Stimulated activated CD8-positive, alpha-beta memory T cell treated with anti-CD3 and anti-CD28 coated beads, Interleukin-4, amount 100 ng/mL, for 1 hour (primary cell): ENCODE measurements around the gene NR2F1-AS1.
"Not testable (repeated sequence)": the region's sequence is repeated elsewhere in the genome, so short reads cannot be mapped to it uniquely, and the experiment has no call there.

Experiments
- DNase-seq, 2 donors: peaks; one replicate each; pipeline ENCODE4 v3.0.0-alpha.2; 2020; ENCODE audit warnings: low read depth in 2 of 2, low spot score in 1 of 2

Gene NR2F1-AS1

GRCh38 chr5:93532370-93532769 is 48.6 kb downstream of the NR2F1-AS1 start:
- DNase-seq, result no peak

DNA sequence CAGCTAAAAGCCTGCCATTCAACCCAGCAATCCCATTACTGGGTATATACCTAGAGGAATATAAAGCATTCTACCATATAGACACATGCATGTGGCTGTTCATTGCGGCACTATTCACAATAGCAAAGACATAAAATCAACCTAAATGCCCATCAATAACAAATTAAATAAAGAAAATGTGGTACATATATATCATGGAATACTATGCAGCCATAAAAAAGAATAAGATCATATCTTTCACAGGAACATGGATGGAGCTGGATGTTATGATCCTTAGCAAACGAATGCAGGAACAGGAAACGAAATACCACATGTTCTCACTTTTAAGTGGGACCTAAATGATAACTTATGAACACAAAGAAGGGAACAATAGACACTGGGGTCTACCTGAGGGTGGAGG is 59.2 kb downstream of the NR2F1-AS1 start:
- DNase-seq, result not testable (repeated sequence)

GRCh38 chr5:93519740-93520139 is 61.3 kb downstream of the NR2F1-AS1 start:
- no peak for DNase-seq

GRCh38 chr5:93517828-93518227 is 63.2 kb downstream of the NR2F1-AS1 start:
- DNase-seq, result no peak

- no peak for DNase-seq
Observed at GRCh38 chr5:93513298-93513697, 67.7 kb downstream of the NR2F1-AS1 start.

DNA sequence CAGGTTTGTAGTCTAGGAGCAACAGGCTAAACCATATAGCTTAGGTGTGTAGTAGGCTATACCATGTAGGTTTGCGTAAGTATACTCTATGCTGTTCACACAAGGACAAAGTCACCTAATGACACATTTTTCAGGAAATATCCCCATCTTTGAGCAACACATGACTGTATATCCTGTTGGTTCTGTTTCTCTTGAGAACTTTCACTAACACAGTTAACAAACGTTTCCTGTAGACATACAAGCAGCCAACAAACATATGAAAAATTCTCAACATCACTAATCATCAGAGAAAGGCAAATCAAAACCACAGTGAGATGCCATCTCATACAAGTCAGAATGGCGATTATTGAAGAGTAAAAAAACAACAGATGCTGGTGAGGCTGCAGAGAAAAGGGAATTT is 68.2 kb downstream of the NR2F1-AS1 start:
- no peak for DNase-seq

- no peak for DNase-seq
Observed at GRCh38 chr5:93511445-93511844, 69.6 kb downstream of the NR2F1-AS1 start.

DNA sequence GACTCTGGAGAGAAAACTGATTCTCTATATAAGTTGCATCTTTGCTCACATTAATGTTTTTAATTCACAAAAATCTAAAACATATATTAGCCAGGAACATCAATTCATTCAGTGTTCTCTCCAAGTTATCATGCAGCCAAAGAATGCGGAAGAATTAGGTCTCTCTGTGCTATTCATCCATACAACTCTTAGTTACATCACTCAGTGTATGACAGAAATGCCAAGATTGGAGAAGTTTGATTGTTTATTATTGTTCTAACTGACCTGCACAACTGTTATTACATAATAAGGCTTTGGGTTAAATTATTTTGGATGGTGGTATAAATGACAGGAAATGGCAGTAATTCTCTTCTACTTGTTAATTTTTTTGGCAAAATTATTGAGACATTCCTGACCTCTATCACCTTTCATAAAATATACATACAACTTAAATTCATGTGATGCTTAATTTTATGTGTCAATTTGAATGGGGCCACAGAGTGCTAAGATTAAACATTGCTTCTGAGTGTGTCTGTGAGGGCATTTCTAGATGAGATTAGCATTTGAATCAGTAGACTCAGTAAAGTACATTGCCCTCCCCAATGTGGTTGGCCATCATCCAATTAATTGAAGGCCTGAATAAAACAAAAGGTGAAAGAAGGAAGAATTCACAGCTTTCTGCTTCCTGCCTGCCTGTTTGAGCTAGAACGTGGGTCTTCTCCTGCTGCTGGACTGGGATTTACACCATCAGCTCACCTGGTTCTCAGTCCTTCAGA is 70.2 kb downstream of the NR2F1-AS1 start:
- DNase-seq, result no peak

- not testable (repeated sequence) for DNase-seq
Observed at GRCh38 chr5:93505553-93505952, 75.5 kb downstream of the NR2F1-AS1 start.

DNA sequence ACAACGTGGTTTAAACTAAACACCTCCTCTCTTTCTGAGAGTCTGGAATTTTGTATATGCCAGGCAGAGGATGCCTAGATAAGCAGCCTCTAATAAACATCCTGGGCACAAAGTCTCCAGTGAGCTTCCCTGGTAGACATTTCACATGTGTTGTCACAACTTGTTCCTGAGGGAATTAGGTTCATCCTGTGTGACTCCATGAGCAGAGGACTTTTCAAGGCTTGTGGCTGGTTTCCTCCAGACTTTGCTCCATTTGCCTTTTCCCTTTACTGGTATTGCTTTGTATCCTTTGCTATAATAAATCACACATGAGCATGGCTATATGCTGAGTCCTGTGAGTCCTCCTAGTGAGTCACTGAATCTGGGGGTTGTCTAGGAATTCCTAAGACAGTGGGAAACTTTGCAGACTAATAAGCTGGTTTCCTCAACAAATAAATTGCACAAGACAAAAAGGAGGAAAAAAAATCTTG is 77.4 kb downstream of the NR2F1-AS1 start:
- no peak for DNase-seq

- DNase-seq, result no peak
Observed at GRCh38 chr5:93497096-93497495, 83.9 kb downstream of the NR2F1-AS1 start.

DNA sequence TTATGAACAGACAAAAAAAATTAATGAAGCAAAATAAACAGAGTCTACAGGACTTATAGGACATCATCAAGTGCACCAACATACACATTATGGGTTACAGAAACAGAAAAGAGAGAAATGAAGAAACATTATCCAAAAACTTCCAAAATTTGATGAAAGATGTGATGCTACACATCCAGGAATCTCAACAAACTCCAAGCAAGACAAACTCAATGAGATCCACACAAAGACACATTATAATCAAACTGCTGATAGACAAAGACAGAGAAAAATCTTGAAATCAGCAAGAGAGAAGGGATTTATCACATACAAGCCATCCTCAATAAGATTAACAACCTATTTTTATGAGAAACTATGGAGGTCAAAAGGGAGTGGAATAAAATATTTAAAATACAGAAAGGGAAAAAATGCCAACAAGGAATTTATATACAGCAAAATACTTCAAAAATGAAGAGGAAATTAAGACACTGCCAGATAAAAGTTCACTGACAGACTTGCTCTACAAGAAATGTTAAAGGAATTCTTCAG is 101.0 kb downstream of the NR2F1-AS1 start:
- no peak for DNase-seq

DNA sequence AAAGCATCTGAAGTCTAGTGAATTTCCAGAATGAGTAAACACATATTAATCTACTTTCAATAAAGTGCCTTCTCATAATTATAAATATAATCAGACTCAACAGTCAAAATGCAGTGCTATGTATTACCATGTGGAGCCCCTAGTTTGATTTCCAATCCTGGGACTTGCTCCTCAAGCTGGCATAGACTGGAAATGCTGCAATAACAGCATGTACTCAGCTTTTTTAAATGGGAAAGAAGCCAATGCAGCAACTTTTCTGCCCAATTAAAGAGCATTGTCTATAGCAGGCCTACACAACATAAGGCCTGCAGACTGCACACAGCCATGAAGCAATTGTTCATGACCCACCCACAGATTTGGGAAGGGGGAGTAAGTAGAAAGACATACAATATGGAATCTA is 103.2 kb downstream of the NR2F1-AS1 start:
- DNase-seq, result no peak

- no peak for DNase-seq
Observed at GRCh38 chr5:93476251-93476742, 104.7 kb downstream of the NR2F1-AS1 start.

DNA sequence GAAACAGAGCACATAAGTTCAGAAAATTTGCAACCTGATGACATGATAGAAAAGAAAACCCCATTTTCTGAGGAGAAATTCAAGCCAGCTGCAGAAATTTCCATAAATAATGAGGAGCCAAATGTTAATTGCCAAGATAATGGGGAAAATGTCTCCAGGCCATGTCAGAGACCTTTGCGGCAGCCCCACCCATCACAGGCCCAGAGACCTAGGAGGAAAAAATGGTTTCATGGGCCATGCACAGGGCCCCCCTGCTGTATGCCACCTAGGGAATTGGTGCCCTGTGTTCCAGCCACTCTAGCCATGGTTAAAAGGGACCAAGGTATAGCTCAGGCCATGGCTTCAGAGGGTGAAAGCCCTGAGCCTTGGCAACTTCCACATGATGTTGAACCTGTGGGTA is 118.1 kb downstream of the NR2F1-AS1 start:
- no peak for DNase-seq

DNA sequence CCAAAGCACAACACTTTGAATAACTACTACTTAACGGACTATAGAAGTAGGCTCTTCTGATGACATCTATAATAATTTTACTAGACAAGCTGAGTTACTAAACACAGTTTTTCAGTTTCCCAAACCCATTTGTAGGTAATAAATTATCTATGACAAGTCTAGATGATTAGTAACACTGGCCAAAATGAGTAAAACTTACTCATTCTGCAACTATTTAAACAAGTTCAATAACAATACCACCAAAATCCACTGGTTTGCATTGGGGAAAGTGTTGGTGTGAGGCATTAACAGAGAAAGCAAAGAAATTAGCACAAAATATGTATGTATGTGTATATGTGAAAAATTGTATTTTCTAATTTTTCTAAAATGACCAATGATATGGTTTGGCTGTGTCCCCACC is 119.3 kb downstream of the NR2F1-AS1 start:
- no peak for DNase-seq

DNA sequence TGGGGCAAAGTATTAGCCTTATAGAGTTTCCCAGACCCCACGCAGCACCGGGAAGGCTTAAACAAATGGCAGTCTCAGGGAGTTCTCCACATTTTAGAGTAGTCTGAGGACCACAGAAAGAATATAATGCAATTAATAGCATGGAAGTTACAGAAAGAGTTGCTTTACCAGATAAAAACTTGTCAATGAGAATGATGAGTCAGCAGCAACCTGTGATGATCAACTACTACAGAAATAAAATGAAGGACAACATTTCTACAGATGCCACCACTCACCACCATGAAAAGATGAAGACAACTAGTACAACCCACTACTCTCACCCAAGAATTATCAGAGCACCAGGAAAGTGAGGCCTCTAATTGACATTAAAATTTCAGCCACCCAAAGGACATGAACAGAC is 120.7 kb downstream of the NR2F1-AS1 start:
- DNase-seq, result no peak

DNA sequence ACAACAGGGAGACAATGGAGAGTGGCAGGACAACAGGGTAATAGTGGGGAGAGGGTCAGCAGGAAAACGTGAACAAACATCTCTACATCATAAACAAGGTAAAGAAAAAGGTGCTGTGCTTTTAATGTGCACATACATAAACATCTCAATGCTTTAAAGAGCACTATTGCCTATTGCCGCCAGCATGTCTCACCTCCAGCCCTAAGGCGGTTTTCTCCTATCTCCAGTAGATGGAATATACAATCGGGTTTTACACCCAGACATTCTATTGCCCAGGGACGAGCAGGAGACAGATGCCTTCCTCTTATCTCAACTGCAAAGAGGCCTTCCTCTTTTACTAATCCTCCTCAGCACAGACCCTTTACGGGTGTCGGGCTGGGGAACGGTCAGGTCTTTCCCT is 124.2 kb downstream of the NR2F1-AS1 start:
- not testable (repeated sequence) for DNase-seq

DNA sequence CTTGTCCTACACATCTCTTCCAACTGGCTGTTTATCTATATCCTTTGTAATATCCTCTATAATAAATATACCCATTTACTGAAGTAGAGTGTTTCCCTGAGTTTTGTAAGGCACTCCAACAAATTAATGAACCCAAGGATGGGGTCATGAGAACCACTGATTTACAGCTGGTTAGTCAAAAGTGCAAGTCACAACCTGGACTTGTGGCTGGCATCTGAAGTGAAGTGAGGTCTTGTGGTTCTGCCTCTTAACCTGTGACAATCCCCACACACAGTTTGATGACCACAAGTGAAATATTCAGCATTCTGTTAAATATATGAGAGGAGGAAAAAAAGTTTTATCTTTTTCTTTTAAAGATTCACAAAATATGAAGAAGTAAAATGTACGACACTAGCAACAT is 126.1 kb downstream of the NR2F1-AS1 start:
- DNase-seq, result no peak

- no peak for DNase-seq
Observed at GRCh38 chr5:93452255-93452654, 128.8 kb downstream of the NR2F1-AS1 start.

GRCh38 chr5:93438124-93438523 is 142.9 kb downstream of the NR2F1-AS1 start:
- no peak for DNase-seq

DNA sequence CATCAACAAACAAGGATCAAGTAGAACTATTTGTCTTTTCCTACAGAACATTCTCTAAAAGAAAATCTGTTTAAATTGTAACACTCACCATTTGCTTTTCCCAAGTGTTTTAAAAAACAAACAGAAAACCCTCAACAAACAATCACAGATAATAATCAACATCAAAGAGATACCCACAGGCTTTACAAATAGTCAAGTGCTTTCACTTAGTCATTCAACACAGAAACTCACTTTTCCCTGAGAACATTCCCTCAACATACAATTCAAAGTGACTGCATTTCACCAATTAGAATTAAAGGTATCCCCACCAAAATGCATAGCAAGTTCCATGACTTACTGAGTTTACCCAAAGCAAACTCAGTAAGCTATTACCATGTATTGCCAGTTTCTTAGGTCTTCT is 144.9 kb downstream of the NR2F1-AS1 start:
- DNase-seq, result no peak

- no peak for DNase-seq
Observed at GRCh38 chr5:93433422-93433821, 147.6 kb downstream of the NR2F1-AS1 start.
